K562 (cell line): Measurements from ENCODE around the gene RABGAP1. TPM values are rescaled to one million over a fixed set of nuclear protein-coding genes. Genes with fewer than 3 reads are reported as not detected.

Source experiments
- ATAC-seq: fragments of 200-7000 bp; cut with Tn5 transposase; 3 replicates; pipeline ENCODE4 v1.9.1; 2020; ENCODE audit warnings: moderate library complexity
- BruUV-seq: library from RNA; stranded (reverse); fragments of 400-500 nt; replicated peaks from 2 replicates; lab custom pipeline; 2021; lab: Mats Ljungman, UMichigan
- CTCF ChIA-PET: fragments of 300-600 bp; formaldehyde crosslinking; extraction: SDS; loops from one replicate; lab custom pipeline; 2021; ENCODE audit warnings: low intra/inter-chr PET ratio; lab: Yijun Ruan, JAX
- POLR2A ChIA-PET: fragments of 300-600, 350-650 bp; sonication (Branson Sonifier 250); formaldehyde crosslinking; extraction: SDS; loops from one replicate; lab custom pipeline; 2021; ENCODE audit warnings: antibody characterized with exemption, inconsistent platforms; lab: Yijun Ruan, JAX
- DNase-seq, 4 experiments: peaks; one replicate each; pipeline versions ENCODE4 v3.0.0 to v3.0.0-alpha.2; 2011 to 2018; ENCODE audit warnings: low spot score in 3 of 4, mixed read lengths in 3 of 4; ENCODE audit errors: extremely low read depth in 1 of 4
- FAIRE-seq: peaks from 2 replicates; lab custom pipeline; 2011; peaks lifted over from hg19 to GRCh38; lab: Jason Lieb, UNC
- H2AFZ ChIP-seq: 2 replicates; pipeline ENCODE4 v1.6.0; 2011; ENCODE audit warnings: low read depth, low read length, control low read depth, inconsistent platforms
- H3K27ac ChIP-seq: fragments of 200-600 bp; 3 replicates; pipeline ENCODE4 v1.8.0; 2011; ENCODE audit warnings: low read depth, mild to moderate bottlenecking, control low read depth, inconsistent platforms, low read length, moderate library complexity, mixed read lengths; ENCODE audit errors: extremely low read depth
- H3K27me3 ChIP-seq, 2 experiments: fragments of 300-600 bp in 1 of 2; 2 replicates in 1 of 2; 3 replicates in 1 of 2; pipeline versions ENCODE4 v1.6.0 to v1.8.0; 2011; ENCODE audit warnings: inconsistent platforms in 2 of 2, low read length in 2 of 2, mild to moderate bottlenecking in 1 of 2, mixed read lengths in 1 of 2, moderate library complexity in 1 of 2; ENCODE audit not compliant: control insufficient read depth in 2 of 2, insufficient read depth in 2 of 2
- H3K36me3 ChIP-seq: fragments of 300-600 bp; 3 replicates; pipeline ENCODE4 v1.8.0; 2011; ENCODE audit warnings: mild to moderate bottlenecking, low read length, inconsistent platforms; ENCODE audit not compliant: control insufficient read depth, insufficient read depth
- H3K4me1 ChIP-seq, 2 experiments: fragments of 200-600 bp in 1 of 2; replicated peaks in 1 of 2; 2 replicates in 1 of 2; 3 replicates in 1 of 2; pipeline versions ENCODE4 v1.5.1 to v1.8.0; 2011; ENCODE audit warnings: inconsistent platforms in 2 of 2, low read length in 2 of 2, mild to moderate bottlenecking in 1 of 2, mixed read lengths in 1 of 2, moderate library complexity in 1 of 2; ENCODE audit not compliant: control insufficient read depth in 2 of 2, insufficient read depth in 2 of 2
- H3K4me2 ChIP-seq: 2 replicates; pipeline ENCODE4 v1.6.1; 2011; ENCODE audit warnings: low read length, control low read depth, inconsistent platforms, mixed read lengths; ENCODE audit not compliant: insufficient read depth
- H3K4me3 ChIP-seq: fragments of 200-600 bp; sonication (generic), shearing (Covaris generic); 2 replicates; pipeline ENCODE4 v1.5.1; 2016; ENCODE audit warnings: control low read depth, inconsistent platforms
- H3K79me2 ChIP-seq: fragments of 200-600 bp; 3 replicates; pipeline ENCODE4 v1.8.0; 2011; ENCODE audit warnings: low read length, inconsistent platforms; ENCODE audit not compliant: control insufficient read depth, insufficient read depth
- H3K9ac ChIP-seq, 2 experiments: 2 replicates each; pipeline versions ENCODE4 v1.6.0 to v1.6.1; 2011; ENCODE audit warnings: low read depth in 2 of 2, low read length in 2 of 2, control low read depth in 1 of 2, inconsistent platforms in 1 of 2, mild to moderate bottlenecking in 1 of 2, mixed read lengths in 1 of 2; ENCODE audit not compliant: insufficient read depth in 1 of 2
- H3K9me1 ChIP-seq: one replicate; pipeline ENCODE4 v1.6.0; 2011; ENCODE audit warnings: inconsistent platforms, mild to moderate bottlenecking, low read length, moderate library complexity; ENCODE audit not compliant: control insufficient read depth, insufficient read depth
- H3K9me3 ChIP-seq: replicated peaks from 2 replicates; pipeline ENCODE4 v1.5.1; 2011; ENCODE audit warnings: low read depth, low read length, inconsistent platforms; ENCODE audit not compliant: control insufficient read depth, insufficient read depth
- H4K20me1 ChIP-seq: replicated peaks from 2 replicates; pipeline ENCODE4 v1.6.1; 2011; ENCODE audit warnings: low read length, inconsistent platforms, mixed read lengths; ENCODE audit not compliant: control insufficient read depth, insufficient read depth
- CBX1 ChIP-seq: sonication (generic); IDR thresholded peaks from 2 replicates; pipeline ENCODE4 v1.6.1; 2016; ENCODE audit warnings: antibody characterized with exemption, low read depth, mild to moderate bottlenecking
- CEBPG ChIP-seq, 3 experiments: fragments of 200-800 bp in 1 of 3; sonication (Bioruptor generic) in 1 of 3; sonication (generic) in 1 of 3; formaldehyde crosslinking in 1 of 3; IDR thresholded peaks in 2 of 3; conservative IDR thresholded peaks in 1 of 3; 2 replicates each; pipeline versions ENCODE4 v1.6.1 to v1.8.0; 2016 to 2022; ENCODE audit warnings: missing compliant biosample characterization in 2 of 3, missing genetic modification characterization in 2 of 3, mild to moderate bottlenecking in 1 of 3, missing genetic modification reagents in 1 of 3
- NCOR1 ChIP-seq: fragments of 450-650 bp; IDR thresholded peaks from 2 replicates; pipeline ENCODE4 v1.6.1; 2016; ENCODE audit warnings: mild to moderate bottlenecking, moderate library complexity
- PHTF2 ChIP-seq: fragments of 250-450 bp; sonication (Bioruptor Pico); IDR thresholded peaks from 2 replicates; pipeline ENCODE4 v1.5.0; 2021; ENCODE audit warnings: mild to moderate bottlenecking
- RERE ChIP-seq: sonication (generic); formaldehyde crosslinking; IDR thresholded peaks from 2 replicates; pipeline ENCODE4 v1.8.0; 2023; ENCODE audit warnings: missing genetic modification reagents, mild to moderate bottlenecking, borderline replicate concordance
- ZBTB8A ChIP-seq: fragments of 450-650 bp; IDR thresholded peaks from 2 replicates; pipeline ENCODE4 v1.6.1; 2018; ENCODE audit warnings: mild to moderate bottlenecking, moderate library complexity; ENCODE audit not compliant: partially characterized antibody
- WGBS: fragments of 100-300 bp; shearing (Covaris generic); methylation state at CpG from one replicate; pipeline ENCODE4 v1.1.6; 2016; ENCODE audit warnings: low coverage, mixed read lengths; ENCODE audit not compliant: insufficient coverage; ENCODE audit errors: missing lambda C conversion rate; 5-methylcytosine and 5-hydroxymethylcytosine counted together
- in situ Hi-C: fragments of 300-500 bp; cut with MboI; formaldehyde crosslinking; loops from 4 replicates; pipeline ENCODE4 v1.15.0; 2018; ENCODE audit warnings: inconsistent platforms, mixed read lengths
- intact Hi-C: fragments of 100-400 bp; cut with micrococcal nuclease; formaldehyde crosslinking; loops from 2 replicates; pipeline ENCODE4 v1.14.2; 2022
- polyA plus RNA-seq, 8 experiments: library from polyadenylated mRNA; depleted of rRNA in 4 of 8; stranded (reverse) in 5 of 8; unstranded in 3 of 8; fragments of >200 nt; fragmentation: Nextera tagmentation in 2 of 8; fragmentation: Illumina TruSeq in 1 of 8; extraction: Ambion mirVana in 2 of 8; extraction: Trizol in 1 of 8; gene quantifications; 2 replicates each; pipeline versions ENCODE4 v1.2.1 to v1.2.3, GENCODE V29; 2011 to 2014; ENCODE audit warnings: inconsistent platforms in 1 of 8, missing spikeins in 1 of 8
- total RNA-seq, 7 experiments: library from RNA; depleted of rRNA in 6 of 7; stranded (reverse); fragments of >200 nt in 6 of 7; fragmentation: Illumina TruSeq in 2 of 7; extraction: Trizol in 2 of 7; gene quantifications; 2 replicates each; pipeline versions ENCODE4 v1.2.1 to v1.2.3, GENCODE V29; 2011 to 2021; ENCODE audit warnings: low replicate concordance in 1 of 7
- TF ChIP-seq, protein P1 (sequence below), 3 experiments: fragments of 200-800 bp in 1 of 3; sonication (Bioruptor generic) in 1 of 3; sonication (generic) in 1 of 3; formaldehyde crosslinking in 1 of 3; IDR thresholded peaks; 2 replicates each; pipeline versions ENCODE4 v1.6.1 to v1.8.0; 2016 to 2022; ENCODE audit warnings: mild to moderate bottlenecking in 2 of 3, missing compliant biosample characterization in 2 of 3, missing genetic modification characterization in 2 of 3, missing genetic modification reagents in 1 of 3

RABGAP1 gene
- total and polyA plus RNA-seq, 9 of the 15 experiments (the other 6 are each of a cell fraction or from before 2014, with no cell fraction given): 1.5 to 22.7 (median 13.1) TPM

DNA sequence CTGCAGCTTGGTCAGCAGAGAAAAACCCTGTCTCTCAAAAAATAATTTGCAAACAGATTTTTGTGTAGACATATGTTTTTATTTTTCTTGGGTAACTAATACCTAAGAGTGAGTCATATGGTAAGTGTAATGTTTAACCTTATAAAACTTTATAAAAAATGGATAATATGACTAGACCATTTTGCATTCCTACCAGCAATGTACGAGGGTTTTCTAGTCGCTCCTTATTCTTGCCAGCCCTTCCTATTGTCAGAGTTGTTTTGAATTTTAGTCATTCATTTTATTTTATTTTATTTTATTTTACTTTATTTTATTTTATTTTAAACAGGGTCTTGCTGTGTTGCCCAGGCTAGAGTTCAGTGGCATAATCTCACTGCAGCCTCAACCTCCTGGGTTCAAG lies 37.8 kb downstream of the RABGAP1 start:
- no peaks in the 10 kb centered on the region for H3K9me1 ChIP-seq
- whole genome bisulfite sequencing: 38% methylated on average over 2 of the region's 2 CpGs
- intact Hi-C loops (no loop called here), in situ Hi-C loops (no loop called here)
- TF ChIP-seq RERE (CRISPR knock-in tag): no peak
- TF ChIP-seq CEBPG (CRISPR knock-in tag; IDR thresholded peaks at IDR 0.05): no peak
- no peak for TF ChIP-seq CEBPG (tag; conservative IDR thresholded peaks at IDR 0.05 in 1 of 2, IDR thresholded peaks at IDR 0.05 in 1 of 2)
- TF ChIP-seq CBX1: no peak
- TF ChIP-seq NCOR1: no peak
- TF ChIP-seq, protein P1, sequence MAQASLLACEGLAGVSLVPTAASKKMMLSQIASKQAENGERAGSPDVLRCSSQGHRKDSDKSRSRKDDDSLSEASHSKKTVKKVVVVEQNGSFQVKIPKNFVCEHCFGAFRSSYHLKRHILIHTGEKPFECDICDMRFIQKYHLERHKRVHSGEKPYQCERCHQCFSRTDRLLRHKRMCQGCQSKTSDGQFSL (CRISPR knock-in tag; IDR thresholded peaks at IDR 0.05): no peak
- TF ChIP-seq, protein P1 (tag; IDR thresholded peaks at IDR 0.05): no peak
- TF ChIP-seq PHTF2: no peak
- TF ChIP-seq ZBTB8A: no peak
- H3K4me3 ChIP-seq: no peak overlapping the region
- no peak overlapping the region for H3K4me2 ChIP-seq
- H4K20me1 ChIP-seq: no peaks in the 10 kb centered on the region
- H2AFZ ChIP-seq: no peak overlapping the region
- H3K27ac ChIP-seq: no peak overlapping the region
- H3K4me1 ChIP-seq: no peaks in the 10 kb centered on the region
- BruUV-seq: no TSS peak
- H3K9me3 ChIP-seq: no peaks in the 10 kb centered on the region
- no peaks in the 10 kb centered on the region for H3K27me3 ChIP-seq
- FAIRE-seq (no peak), DNase-seq (no peak), ATAC-seq (no peak)
- H3K9ac ChIP-seq: no peak overlapping the region
- no peaks in the 10 kb centered on the region for H3K79me2 ChIP-seq
- CTCF ChIA-PET: no interaction called here
- no peaks in the 10 kb centered on the region for H3K36me3 ChIP-seq
- POLR2A ChIA-PET: no interaction called here
